ENCODE results near the gene MDM2.

DNA sequence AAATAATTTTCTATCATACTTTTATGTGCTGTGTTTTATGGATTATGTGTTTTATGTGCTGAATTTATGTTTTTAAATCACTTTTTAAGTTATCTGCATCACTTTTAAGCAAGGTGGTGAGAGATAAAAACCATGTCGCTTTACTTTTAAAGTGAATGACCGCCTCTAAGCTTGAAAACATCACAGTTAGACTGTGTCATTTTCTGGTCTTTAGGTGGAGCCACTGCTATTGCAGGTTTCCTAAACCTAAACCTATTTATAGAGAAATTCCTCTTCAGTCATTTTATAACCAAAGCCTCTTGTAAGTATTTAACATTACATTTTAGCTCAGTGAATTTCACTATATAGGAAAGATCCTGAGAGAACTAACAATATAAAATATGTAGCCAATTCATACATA lies 21.0 kb upstream of the MDM2 start:
- TF ChIP-seq POLR2A (IDR thresholded peaks at IDR 0.05) (no peak), CTCF (IDR thresholded peaks at IDR 0.05) (peak in 3 of 7 experiments; percentile 10 to 31 (median 19))
